NCI-H2196 treated with DMSO at 0.1 percent for 48 hours (cell line): ENCODE results near the gene ZNF398.

Experiments
- DNase-seq: peaks from one replicate; lab custom pipeline; 2025; ENCODE audit not compliant: unreplicated experiment; lab: John Stamatoyannopoulos, UW

The ZNF398 gene

DNA sequence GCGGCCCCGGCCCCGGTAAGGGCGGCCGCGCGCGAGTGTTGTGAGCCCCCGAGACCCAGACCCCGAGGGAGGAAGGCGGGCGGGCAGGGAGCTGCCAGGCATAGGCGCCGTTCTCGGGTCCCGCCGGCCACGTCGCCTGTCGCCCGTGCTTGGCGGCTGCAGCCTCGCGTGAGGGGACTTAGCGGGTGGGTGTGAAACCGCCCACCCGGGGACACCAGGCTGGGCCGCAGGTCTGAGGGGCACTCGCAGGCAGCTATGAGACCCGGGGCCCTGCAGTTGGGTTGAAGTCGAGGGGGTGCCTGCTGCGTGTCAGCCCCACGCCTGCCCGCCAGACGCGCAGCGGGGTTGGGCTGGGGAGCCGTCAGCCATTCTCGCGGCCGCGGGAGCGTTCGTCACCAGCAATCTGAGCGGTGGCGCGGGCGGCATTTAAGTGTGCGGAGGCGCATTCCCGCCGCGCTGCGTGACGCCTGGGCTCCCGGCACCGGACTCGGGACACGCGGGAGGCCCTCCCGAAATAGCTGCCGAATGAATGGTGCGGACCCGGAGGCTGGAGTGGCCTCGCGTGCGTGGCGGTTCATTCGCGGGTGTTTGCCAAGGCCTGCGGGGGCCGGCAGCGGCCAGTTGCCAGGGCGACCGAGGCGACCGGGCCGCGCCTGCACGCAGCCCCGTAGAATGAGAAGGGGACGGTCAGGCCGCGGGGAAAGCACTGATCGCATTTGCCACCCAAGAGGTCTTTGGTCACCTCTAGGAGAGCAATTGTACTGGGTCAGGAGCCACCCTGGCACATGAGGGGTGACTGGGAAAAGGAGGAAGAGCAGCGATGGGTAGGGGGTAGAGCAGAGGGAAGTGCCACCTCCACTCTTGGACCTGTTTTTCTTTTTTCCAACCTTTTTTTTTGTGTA is 750 bp downstream of the ZNF398 start:
- DNase-seq = no peak

DNA sequence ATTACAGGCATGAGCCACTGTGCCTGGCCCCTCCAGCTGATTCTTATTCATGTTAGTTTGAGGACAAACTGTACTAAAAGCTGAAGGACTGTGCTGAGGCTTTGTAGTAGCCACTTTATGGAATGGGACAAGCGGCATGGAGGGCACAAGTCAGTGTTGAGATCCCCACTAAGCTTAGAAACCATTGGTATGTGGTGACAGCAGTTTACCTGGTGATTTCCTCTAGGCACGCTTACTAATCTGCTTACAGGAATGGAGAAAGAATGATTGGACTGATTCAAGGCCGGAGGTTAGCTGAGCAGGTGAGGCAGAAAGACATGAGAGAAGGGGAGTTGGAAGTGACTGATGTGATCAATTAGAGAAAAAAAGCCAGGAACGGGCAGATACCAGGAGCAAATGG is 3.7 kb downstream of the ZNF398 start:
- DNase-seq = no peak

DNA sequence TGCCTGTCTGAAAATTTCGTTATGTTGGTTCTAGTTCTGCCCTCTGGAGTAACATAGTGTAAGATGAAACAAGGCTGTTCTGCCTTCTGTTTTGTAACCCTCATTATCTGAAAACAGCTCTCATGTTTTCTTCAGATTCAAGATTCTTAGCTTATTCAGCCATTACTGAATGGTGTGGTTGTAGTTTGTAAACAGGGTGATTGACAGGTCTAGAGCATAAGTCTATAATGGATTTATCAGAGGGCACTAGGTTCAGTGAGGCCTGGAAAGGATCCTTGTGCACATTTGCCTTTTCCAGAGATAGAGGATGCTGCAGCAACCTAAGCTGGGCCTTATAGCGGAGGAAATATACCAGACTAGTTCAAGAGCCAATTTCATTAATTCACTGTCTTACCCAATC is 6.1 kb downstream of the ZNF398 start:
- no peak for DNase-seq

DNA sequence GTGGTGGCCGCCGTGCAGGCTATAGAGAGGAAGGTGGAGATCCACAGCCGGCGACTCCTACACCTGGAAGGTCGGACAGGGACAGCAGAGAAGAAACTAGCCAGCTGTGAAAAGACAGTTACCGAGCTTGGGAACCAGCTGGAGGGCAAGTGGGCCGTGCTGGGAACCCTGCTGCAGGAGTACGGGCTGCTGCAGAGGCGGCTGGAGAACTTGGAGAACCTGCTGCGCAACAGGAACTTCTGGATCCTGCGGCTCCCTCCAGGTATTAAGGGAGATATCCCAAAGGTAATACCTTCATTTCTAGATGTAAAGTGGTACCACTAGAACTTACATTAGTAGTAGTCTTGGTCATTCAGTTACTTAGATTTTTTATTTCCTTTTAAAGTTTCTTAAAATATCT is 6.8 kb downstream of the ZNF398 start:
- DNase-seq = no peak

DNA sequence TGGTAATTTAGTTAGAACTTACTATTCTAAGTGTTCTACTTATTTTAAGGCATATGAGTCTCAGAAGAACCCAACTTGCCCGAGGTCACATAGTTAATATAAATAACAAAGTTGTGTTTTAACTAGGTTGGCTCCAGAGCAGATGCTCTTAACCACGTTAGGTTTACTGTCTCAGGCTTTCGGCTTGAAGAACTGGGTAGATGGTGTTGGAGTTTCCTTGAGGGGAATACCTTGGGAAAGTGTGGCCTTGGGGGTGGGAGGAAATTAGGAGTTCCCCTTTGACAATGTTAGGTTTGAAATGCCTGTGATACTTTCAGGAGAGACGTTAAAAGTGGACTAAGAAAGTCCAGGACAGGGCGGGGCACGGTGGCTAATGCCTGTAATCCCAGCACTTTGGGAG is 9.6 kb downstream of the ZNF398 start:
- no peak for DNase-seq

DNA sequence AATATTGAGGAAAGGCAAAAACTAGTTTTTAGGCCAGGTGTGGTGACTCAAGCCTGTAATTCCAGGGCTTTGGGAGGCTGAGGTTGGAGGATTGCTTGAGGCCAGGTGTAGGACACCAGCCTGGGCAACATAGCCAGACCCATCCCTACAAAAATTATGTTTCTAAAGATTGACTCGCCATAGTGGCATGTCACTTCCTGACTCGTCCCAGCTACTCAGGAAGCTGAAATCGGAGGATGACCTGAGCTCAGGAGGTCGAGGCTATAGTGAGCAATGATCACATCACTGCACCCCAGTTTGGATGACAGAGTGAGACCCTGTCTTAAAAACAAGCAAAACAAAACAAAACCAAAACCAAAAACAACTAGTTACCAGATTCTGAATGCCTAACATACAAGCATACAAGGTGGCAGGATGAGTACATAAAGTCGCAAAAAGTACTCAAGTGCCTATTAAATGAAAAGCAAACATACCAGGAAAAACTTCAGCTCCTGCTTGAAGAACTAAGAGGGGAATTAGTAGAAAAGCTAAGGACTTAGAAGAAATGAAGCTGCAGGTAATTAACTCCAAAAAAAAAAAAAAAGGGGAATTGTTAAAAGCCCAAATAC is 14.1 kb downstream of the ZNF398 start:
- no peak for DNase-seq

DNA sequence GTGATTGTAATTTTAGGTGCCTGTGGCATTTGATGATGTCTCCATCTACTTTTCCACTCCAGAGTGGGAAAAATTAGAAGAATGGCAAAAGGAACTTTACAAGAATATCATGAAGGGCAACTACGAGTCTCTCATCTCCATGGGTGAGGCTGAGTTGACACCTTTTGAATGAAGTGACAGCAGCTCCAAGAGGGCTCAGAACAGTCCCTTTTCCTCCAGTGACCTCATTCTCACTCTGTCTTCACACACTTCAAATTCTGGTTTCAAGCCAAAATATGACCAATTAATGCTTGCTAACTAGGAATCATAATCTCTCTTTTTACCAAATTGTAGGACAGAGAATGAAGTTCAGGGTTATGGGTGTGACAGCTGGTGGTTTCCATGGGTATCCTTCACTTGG is 18.9 kb downstream of the ZNF398 start:
- no peak for DNase-seq

DNA sequence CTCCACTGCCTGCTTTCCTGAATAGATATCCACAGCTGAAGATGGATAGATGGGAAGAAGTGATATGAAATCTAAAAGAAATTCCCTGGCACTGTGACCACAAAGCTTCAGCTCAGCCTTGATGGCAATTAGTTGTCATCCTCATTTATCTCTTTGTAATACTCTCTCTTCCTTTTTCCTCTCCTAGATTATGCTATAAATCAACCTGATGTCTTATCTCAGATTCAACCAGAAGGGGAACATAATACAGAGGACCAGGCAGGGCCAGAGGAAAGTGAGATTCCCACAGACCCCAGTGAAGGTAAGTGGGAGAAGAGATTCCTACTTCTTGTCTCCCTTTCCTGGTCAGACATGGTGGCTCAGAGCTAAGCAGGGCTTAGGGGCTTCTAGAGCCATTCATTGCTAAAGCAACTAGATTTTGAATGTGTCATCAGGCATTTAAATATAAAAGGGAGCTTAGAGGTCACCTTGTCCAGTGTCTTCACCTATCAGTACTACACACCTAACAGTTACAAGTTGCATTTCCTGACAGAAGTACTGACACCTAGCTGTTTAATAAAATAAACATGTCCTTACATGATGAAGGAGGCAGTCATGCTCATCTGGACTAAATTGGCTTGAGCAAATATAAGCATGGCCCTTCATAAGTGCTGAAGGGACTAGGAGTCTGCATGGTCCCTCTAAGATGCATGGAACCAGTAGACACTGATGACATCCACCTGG is 19.5 kb downstream of the ZNF398 start:
- DNase-seq = no peak

DNA sequence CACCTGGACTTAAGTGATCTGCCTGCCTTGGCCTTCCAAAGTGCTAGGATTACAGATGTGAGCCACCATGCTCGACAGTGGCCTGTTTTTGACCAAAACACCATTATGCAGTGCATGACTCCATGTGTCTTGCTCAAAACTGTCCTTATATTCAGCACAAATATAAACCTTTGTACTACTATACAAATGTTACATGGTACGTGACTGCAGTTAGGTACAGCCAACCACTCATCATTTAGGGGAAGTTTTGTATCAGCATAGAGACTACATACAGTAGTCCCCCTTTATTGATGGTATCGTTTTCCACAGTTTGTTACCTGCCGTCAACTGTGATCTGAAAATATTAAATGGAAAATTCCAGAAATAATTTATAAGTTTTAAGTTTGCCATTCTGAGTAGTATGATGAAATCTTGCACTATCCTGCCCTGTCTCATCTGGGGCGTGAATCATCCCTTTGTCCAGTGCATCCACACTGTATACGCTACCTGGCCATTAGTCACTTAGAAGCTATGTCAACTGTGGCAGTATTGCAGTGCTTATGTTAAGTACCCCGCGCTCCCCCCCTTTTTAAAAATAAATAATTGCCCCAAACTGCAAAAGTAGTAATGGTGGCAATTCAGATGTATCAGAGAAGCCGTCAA is 24.8 kb downstream of the ZNF398 start:
- no peak for DNase-seq

DNA sequence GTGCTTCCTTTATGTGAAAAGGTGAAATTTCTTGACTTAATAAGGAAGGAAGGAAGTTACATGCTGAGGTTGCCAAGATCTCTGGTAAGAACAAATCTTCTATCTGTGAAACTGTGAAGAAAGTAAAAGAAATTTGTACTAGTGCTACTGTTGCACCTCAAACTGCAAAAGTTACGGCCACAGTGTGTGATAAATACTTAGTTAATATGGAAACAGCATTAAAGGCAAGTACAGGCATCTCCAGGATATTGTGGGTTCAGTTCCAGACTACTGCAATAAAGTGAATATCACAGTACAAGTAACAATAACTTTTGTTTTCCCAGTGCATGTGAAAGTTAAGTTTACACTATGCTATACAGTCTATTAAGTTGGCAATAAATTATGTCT is 25.3 kb downstream of the ZNF398 start:
- DNase-seq = no peak

DNA sequence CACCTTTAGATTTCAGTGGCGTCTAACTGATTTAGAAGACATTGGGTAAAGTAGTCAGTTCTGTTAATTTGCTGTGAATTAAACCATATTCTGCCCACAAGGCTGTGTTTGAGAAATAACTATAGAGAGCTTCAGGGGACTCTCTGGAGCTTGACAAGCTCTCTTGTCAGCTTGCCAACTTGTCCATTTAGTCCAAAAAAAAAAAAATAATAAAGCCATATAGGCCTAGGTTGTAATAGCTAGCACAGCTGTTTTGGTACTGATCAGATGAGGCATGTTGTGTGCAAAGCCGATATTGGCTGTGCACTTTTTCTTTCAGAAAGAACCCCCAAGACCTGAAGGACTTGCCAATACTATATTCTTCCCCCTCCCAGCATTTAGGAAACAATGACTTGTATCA is 27.9 kb downstream of the ZNF398 start:
- DNase-seq = no peak

DNA sequence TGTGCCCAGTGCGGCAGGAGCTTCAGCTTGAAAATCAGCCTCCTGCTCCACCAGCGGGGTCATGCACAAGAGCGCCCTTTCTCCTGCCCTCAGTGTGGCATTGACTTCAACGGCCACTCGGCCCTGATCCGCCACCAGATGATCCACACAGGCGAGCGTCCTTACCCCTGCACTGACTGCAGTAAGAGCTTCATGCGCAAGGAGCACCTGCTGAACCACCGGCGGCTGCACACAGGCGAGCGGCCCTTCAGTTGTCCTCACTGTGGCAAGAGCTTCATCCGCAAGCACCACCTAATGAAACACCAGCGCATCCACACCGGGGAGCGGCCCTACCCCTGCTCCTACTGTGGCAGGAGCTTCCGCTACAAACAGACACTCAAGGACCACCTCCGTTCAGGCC is 32.0 kb downstream of the ZNF398 start:
- no peak for DNase-seq

DNA sequence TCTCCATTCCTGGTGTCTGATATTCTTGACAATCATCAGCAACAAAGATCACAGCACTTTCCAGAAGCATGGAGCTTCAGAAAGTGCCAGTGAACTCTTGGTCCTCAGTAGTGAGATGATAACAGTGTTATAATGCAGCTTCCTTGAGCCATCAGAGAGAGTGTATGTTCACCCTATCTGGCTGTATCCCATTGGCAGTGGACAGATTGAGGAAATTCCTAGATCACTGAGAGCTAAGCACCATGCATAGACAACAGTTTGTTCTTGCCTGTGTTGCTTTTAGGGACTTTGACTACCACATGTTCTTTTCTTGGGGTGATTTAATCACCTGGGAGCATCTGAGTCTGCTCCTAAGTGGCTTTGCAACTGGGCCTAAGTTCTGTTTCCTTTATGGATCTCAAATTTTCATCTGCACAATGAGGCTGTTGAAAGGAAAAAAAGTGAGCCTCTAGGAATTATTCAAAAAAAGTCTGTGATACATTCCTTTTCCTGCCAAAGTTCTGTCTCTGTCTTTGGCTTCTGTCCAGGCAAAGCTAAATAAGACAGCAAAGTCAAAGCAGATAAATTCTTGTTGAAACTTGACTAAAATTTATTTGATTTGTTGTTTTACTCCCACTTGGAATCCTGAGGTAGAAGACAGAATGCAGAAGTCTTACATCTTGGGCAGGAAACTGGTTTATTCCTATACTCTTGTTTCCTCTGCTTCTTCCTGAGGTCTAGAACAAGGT is 33.6 kb downstream of the ZNF398 start:
- DNase-seq = no peak

DNA sequence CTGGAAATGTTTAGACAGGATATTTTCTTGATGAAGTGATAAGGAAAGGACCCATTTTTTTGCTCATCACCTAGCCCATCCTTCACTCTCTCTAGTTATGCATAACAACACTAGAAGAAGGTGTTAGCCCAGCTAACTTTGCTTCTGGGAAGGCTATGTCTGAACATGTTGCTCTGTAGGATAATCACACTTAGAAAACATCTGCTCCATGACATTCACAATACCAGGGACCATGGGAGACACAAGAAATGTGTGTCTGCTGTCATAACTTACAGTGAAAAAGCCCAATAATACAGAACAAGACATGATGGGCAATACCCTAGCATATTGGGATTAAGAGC is 34.2 kb downstream of the ZNF398 start:
- DNase-seq = no peak

DNA sequence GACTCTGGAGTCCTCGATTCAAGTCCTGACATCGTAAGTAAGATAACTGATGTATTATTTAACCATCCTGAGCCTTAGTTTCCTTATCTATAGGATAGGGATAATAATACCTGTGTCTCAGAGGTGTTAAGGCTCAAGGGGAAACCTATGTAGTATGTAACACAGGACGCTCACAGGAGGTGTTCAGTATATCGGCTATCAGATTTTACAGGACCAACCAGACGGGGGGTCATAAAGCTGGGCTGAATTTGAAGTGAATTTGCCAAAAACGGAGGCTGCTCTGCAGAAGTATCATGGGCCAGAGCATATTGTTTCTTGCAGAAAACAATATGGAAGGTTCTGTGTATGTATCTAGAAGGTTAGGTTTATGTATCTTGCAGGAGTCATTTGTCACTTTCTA is 37.0 kb downstream of the ZNF398 start:
- no peak for DNase-seq

DNA sequence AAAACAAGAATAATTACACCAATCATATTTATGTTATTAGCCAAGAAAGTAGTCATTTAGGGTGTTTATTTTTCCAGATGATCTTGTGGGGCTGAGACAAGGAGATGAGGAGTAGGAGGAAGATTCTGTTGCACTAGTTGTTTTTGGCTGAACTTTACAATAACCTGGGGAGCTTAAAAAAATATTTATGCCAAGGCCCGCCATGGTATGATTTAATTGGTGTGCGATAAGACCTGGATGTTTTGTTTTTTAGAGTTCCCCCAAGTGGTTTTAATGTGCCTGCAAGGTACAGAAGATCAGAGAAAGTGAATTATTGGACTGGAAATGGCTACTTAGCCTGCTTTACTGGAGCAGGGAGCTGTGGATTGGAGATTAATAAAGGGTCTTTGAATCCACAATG is 41.0 kb downstream of the ZNF398 start:
- no peak for DNase-seq

DNA sequence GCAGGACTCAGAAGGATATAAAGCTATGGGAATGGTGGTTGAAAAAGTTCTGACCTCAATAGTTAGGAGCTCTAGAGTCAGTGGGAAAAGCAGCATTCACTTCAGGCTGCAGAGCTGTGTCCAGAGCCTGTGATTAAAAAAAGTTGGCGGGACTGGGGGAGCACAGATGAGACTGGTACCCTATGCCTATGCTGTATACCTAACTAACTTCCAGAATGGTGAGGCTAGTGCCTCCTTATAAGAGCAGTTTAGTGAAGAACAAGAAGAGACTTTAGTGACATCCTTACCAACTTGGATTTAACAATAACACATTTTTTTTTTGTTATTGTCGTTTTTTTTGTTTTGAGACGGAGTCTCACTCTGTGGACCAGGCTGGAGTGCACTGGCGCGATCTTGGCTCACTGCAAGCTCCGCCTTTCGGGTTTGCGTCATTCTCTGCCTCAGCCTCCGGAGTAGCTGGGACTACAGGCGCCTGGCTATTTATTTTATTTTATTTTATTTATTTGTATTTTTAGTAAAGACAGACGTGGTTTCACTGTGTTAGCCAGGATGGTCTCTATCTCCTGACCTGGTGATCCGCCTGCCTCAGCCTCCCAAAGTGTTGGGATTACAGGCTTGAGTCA is 41.5 kb downstream of the ZNF398 start:
- DNase-seq = no peak

DNA sequence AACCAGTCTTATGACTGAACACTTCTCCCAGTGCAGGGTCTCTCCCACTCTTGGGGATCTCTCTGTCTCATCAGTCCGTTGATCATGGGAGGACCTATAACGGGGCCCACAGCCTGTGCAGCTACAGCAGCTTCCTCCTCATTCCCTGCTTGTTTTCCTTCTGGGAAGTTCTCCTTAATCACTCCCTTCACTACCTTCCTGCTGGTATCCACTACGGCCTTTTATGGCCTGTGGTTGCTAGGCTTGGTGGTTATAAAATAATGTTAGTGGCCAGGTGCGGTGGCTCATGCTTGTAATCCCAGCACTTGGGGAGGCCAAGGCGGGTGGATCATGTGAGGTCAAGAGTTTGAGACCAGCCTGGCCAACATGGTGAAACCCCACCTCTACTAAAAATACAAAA is 44.6 kb downstream of the ZNF398 start:
- no peak for DNase-seq

DNA sequence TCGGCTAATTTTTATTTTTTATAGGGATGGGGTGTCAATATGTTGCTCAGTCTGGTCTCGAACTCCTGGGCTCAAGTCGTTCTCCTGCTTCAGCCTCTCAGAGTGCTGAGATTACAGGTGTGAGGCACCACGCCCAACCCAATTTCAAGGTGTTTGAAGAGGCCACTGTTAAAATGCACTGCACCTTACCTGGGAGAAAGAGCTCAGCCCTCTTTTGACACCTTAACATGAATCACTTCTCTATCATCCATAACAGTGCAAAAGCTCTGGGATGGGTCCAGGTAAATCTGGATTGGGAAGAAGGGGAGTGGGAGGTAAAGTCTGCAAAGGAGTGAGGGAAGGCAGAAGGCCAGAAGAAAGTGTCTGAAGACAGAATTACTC is 47.5 kb downstream of the ZNF398 start:
- DNase-seq = no peak
